ENCODE results near the gene PLEKHN1.

The PLEKHN1 gene

DNA sequence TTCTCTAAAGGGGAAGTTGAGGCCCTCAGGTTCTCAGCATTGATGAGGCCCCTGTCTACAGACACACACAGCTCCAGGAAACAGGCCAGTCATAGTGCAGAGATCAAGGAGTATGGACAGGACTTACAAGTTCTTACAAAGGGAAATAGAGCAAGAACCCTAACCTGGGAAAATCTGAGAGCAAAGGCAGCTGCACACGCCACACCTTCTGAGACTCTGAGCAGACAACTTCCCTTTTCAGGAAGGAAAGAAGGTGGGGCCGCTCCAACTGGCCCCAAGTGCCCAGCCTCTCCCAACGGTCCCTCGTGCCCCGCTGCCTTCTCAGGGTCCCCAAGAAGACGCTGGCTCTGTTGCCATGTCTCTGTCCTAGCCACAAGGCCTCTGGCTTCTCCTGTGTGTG is 10.8 kb upstream of the PLEKHN1 start:
- no peak for DNase-seq
- no peak for TF ChIP-seq EZH2 (IDR thresholded peaks at IDR 0.05; ENCODE audit: borderline replicate concordance, low read depth, low read length, severe bottlenecking)
- TF ChIP-seq, protein P1, sequence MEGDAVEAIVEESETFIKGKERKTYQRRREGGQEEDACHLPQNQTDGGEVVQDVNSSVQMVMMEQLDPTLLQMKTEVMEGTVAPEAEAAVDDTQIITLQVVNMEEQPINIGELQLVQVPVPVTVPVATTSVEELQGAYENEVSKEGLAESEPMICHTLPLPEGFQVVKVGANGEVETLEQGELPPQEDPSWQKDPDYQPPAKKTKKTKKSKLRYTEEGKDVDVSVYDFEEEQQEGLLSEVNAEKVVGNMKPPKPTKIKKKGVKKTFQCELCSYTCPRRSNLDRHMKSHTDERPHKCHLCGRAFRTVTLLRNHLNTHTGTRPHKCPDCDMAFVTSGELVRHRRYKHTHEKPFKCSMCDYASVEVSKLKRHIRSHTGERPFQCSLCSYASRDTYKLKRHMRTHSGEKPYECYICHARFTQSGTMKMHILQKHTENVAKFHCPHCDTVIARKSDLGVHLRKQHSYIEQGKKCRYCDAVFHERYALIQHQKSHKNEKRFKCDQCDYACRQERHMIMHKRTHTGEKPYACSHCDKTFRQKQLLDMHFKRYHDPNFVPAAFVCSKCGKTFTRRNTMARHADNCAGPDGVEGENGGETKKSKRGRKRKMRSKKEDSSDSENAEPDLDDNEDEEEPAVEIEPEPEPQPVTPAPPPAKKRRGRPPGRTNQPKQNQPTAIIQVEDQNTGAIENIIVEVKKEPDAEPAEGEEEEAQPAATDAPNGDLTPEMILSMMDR (IDR thresholded peaks at IDR 0.05; ENCODE audit: borderline replicate concordance, extremely low read depth, low read length, poor library complexity, severe bottlenecking) = no peak
- ATAC-seq (ENCODE audit: insufficient read depth, low read depth) = no peak
- H3K36me3 ChIP-seq (ENCODE audit: insufficient read depth, low read length) = peaks cover 70% of the 10 kb centered on the region
- H3K4me1 ChIP-seq (ENCODE audit: insufficient read depth, low read length) = peaks cover 31% of the 10 kb centered on the region
- H4K20me1 ChIP-seq (ENCODE audit: insufficient read depth, low read length) = peaks cover 47% of the 10 kb centered on the region
- H2AFZ ChIP-seq (ENCODE audit: low read depth, low read length) = no peak overlapping the region
- no peak overlapping the region for H3K4me3 ChIP-seq (ENCODE audit: low read depth in 1 of 2, low read length in 2 of 2)
- H3K4me2 ChIP-seq (ENCODE audit: insufficient read depth, low read length) = no peak overlapping the region
- no peak overlapping the region for H3K27ac ChIP-seq (ENCODE audit: low read length)
- H3K79me2 ChIP-seq (ENCODE audit: insufficient read depth, low read length) = peaks cover 35% of the 10 kb centered on the region
- no peak overlapping the region for H3K9ac ChIP-seq (ENCODE audit: low read depth, low read length)
- H3K9me3 ChIP-seq (ENCODE audit: insufficient read depth, low read length, severe bottlenecking) = no peaks in the 10 kb centered on the region
- H3K27me3 ChIP-seq (ENCODE audit: insufficient read depth, low read length, poor library complexity) = no peaks in the 10 kb centered on the region

DNA sequence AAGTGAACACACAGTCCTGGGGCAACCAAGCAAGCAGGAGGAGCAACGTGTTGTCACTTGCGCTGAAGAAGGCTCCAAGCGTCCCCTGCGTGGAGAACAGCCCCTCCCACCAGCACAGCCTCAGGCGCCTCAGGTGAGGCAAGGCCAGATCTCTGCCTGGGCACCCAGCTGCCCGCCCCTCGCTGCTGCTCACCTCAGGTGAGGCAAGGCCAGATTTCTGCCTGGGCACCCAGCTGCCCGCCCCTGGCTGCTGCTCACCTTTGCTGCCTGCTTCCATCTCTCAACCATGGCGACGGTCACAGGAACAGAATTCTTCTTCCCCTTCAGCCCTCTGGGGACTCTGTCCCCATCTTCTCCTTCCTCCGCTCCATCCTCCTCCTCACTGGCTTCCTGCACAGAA is 9.6 kb upstream of the PLEKHN1 start:
- H3K4me2 ChIP-seq (ENCODE audit: insufficient read depth, low read length) = peak overlapping the region; percentile 88; the same call in 1 of the 2 replicates
- no peak overlapping the region for H3K27ac ChIP-seq (ENCODE audit: low read length)
- peaks cover 50% of the 10 kb centered on the region for H4K20me1 ChIP-seq (ENCODE audit: insufficient read depth, low read length)
- no peaks in the 10 kb centered on the region for H3K9me3 ChIP-seq (ENCODE audit: insufficient read depth, low read length, severe bottlenecking)
- peaks cover 39% of the 10 kb centered on the region for H3K4me1 ChIP-seq (ENCODE audit: insufficient read depth, low read length)
- H3K9ac ChIP-seq (ENCODE audit: low read depth, low read length) = no peak overlapping the region
- H3K79me2 ChIP-seq (ENCODE audit: insufficient read depth, low read length) = peaks cover 35% of the 10 kb centered on the region
- peaks cover 58% of the 10 kb centered on the region for H3K36me3 ChIP-seq (ENCODE audit: insufficient read depth, low read length)
- ATAC-seq (ENCODE audit: insufficient read depth, low read depth) (no peak), DNase-seq (no peak)
- TF ChIP-seq, protein P1 (IDR thresholded peaks at IDR 0.05; ENCODE audit: borderline replicate concordance, extremely low read depth, low read length, poor library complexity, severe bottlenecking) = no peak
- no peak for TF ChIP-seq EZH2 (IDR thresholded peaks at IDR 0.05; ENCODE audit: borderline replicate concordance, low read depth, low read length, severe bottlenecking)
- H3K4me3 ChIP-seq (ENCODE audit: low read depth in 1 of 2, low read length in 2 of 2) = no peak overlapping the region
- H3K27me3 ChIP-seq (ENCODE audit: insufficient read depth, low read length, poor library complexity) = no peaks in the 10 kb centered on the region
- H2AFZ ChIP-seq (ENCODE audit: low read depth, low read length) = no peak overlapping the region

DNA sequence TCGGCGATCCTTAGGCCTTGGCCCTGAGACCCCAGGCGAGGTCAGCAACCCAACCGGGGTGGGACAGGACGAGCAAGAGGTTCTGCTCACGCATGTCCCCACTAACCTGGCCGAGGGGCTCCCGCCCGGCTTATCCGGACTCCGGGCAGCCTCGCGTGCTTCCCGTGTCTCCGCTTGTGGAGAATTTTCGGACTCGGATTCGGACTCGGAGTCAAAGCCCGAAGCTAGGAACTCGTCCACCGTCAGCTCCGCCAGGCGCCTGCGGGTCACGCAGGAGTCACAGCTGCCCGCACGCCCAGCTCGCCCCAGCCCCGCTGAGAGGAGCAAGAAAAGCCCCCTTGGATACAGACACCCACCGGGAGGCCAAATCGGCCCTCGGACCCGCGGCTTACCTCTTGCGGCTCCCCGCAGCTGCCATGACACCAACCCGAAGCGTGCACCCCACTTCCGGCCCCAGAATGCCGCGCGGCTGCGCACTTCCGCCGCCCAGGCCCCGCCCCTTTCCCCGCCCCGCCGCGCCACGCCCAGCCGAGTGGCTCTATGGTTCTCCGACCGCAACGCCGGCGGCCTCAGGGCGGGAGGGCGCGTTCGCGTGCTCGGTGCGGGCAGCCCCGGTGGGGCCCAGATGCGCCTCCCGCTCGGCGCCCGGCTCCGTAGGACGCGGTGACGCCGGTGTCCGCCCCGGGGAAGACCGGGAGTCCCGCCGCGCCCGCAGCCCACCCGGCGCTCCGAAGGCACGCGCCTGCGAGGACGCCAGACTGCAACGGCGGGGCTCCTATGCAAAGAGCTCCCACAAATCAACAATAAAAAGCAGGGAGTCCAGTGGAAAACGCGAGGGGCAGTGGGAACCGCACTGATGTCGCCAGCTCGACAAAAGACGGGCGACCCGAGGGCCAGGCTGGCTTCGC is 7.2 kb upstream of the PLEKHN1 start, which contains the start of gene NOC2L:
TSS of gene NOC2L (minus strand) at position 434 of the 908 bp plus-strand sequence. CDS start at position 418, 16 bp downstream.
- Histone ChIP-seq H3K36me3 (ENCODE audit: insufficient read depth, low read length) (peaks cover 54% of the 10 kb centered on the region), H4K20me1 (ENCODE audit: insufficient read depth, low read length) (peaks cover 43% of the 10 kb centered on the region), H3K27ac (ENCODE audit: low read length) (peak within 1 kb of the TSS; percentile 74), H3K9me3 (ENCODE audit: insufficient read depth, low read length, severe bottlenecking) (no peaks in the 10 kb centered on the region), H3K27me3 (ENCODE audit: insufficient read depth, low read length, poor library complexity) (no peaks in the 10 kb centered on the region), H3K4me2 (ENCODE audit: insufficient read depth, low read length) (peak within 1 kb of the TSS; percentile 88), H3K4me1 (ENCODE audit: insufficient read depth, low read length) (peaks cover 41% of the 10 kb centered on the region), H3K4me3 (ENCODE audit: low read depth in 1 of 2, low read length in 2 of 2) (peak within 1 kb of the TSS; percentile 72 to 88), H3K9ac (ENCODE audit: low read depth, low read length) (peak within 1 kb of the TSS; percentile 68), H3K79me2 (ENCODE audit: insufficient read depth, low read length) (peaks cover 35% of the 10 kb centered on the region), H2AFZ (ENCODE audit: low read depth, low read length) (peak within 1 kb of the TSS; percentile 79)
- TF ChIP-seq, protein P1 (IDR thresholded peaks at IDR 0.05; ENCODE audit: borderline replicate concordance, extremely low read depth, low read length, poor library complexity, severe bottlenecking) = no peak
- TF ChIP-seq EZH2 (IDR thresholded peaks at IDR 0.05; ENCODE audit: borderline replicate concordance, low read depth, low read length, severe bottlenecking) = no peak
- ATAC-seq (ENCODE audit: insufficient read depth, low read depth) (peak; percentile 85), DNase-seq (peak; percentile 96)
